HG03196 (cell line): ENCODE data around the gene IFI16.
"Not testable (repeated sequence)": the region's sequence is repeated elsewhere in the genome, so short reads cannot be mapped to it uniquely, and the experiment has no call there.

Source experiments
- ATAC-seq: cut with Tn5 transposase; IDR thresholded peaks from one replicate; pipeline ENCODE4 v1.9.1; 2021; ENCODE audit not compliant: unreplicated experiment

IFI16 gene

DNA sequence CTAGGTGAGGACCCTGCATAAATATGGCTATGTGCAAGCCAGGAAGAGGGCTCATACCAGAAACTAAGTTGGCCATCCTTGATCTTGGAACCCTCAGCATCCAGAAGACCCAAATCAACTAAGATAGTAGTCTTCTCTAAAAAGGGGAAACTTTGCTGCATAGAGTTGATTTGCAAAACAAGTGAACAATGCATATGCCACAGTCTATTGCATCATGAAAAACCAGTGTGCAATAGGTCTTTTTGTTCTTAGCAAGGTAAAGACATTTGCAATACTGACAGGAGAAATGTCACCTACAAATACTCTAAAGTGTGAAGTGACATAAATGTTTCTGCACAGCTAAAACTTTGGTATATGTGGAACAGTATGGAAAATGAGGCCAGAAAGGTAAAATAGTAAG is 2.0 kb upstream of the IFI16 start:
- no peak for ATAC-seq

DNA sequence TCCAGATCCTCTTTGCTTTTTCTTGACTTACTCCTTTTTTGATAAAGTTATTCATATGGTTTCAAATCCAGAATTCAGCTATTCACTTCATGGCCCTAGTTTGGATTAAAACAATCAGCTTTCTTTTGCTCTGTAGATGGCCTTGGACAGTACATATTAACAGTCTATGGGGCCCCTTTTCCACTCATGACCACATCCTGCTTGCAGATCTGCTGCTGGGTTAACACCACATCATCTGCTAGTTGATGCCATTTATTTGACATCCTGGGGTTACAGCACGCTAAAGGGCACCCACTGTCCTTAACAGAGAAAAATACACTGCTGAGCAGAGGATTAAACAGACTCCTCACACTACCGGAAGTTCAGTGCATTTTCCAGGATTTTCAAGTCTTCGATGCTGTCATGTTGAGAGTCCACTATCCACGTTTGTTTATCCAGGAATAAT is 941 bp upstream of the IFI16 start:
- ATAC-seq = peak; percentile 79

DNA sequence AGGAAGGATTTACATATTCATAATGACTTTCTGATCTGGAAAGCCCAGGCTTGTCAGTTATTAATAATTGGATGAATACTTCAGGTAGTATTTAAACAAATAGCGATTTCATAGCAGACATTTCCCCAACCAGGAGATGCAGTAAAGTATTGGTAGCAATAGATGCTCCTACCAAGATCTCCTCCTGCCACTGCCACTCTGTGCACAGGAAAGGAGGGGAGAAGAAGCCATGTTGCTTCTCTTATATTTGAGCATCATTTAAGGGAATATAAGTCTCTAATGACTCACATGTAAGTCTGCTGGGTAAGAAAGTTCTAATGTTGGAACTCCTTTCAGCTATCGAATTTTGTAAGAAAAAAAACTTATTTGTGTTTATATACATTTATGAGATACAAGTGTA is 420 bp upstream of the IFI16 start:
- ATAC-seq = no peak

DNA sequence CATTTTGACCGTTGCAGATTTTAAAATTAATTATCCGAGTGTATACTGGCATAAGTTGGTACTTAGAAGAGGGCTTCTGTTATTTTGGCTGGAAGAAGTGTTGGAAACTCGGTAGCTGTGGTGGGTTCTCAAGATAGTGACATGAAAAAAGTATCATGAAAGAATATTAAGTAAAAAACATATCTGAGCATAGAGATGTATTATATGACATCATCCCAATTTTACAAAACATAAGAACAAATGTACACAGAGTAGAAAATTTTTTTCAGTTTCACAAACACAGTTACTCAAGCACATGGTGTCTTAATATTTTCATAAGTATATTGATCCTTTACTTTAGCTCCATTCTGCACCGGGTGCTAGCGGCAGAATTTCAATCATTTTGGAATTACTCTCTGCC is 684 bp downstream of the IFI16 start:
- no peak for ATAC-seq

DNA sequence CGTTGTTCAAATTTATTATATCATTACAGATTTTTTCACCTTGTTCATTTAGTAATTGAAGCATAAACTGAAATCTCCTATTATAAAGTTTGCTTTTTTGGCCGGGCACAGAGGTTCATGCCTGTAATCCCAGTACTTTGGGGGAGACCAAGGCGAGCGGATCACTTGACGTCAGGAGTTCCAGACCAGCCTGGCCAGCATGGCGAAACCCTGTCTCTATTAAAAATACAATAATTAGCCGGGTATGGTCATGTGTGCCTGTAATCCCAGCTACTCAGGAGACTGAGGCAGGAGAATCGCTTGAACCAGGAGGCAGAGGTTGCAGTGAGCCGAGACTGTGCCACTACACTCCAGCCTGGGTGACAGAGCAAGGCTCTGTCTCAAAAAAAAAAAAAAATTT is 1.3 kb downstream of the IFI16 start:
- not testable (repeated sequence) for ATAC-seq

DNA sequence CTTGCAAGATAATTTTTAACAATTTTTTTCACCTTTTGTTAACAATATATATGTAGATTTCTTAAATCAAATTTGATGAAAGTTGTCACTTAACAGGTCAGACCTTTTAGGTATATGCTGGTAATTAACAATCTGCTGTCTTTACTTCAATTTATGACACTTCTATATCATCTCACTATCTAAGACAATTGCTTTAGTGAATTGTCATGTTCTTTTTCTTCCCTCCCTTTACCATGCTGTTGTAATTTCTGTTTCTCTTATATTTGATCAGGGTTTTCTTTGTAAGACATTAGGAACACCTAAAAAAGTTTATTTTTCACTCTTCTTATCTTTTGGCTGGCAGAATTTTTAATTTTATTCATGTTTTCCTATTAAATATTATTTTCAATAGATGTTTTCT is 2.0 kb downstream of the IFI16 start:
- no peak for ATAC-seq

DNA sequence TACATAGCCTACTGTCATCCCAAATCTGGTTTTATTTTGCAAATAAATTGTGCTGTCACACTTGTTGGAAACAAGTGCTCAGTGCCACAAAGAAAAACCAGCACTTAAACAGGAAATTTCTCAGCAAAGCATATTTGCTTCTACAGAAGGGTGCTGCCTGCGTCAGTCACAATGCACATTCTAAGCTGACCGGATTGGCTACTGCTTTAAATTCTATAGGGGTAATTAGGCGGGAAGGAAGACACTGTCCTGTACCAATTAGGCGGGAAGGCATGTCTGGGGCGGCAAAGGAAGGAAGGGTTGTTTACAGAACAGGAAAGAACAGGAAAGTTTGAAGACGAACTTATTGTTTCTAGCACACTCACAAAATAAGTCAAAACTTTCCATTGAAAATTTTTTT is 2.8 kb downstream of the IFI16 start:
- peak; percentile 30 for ATAC-seq

DNA sequence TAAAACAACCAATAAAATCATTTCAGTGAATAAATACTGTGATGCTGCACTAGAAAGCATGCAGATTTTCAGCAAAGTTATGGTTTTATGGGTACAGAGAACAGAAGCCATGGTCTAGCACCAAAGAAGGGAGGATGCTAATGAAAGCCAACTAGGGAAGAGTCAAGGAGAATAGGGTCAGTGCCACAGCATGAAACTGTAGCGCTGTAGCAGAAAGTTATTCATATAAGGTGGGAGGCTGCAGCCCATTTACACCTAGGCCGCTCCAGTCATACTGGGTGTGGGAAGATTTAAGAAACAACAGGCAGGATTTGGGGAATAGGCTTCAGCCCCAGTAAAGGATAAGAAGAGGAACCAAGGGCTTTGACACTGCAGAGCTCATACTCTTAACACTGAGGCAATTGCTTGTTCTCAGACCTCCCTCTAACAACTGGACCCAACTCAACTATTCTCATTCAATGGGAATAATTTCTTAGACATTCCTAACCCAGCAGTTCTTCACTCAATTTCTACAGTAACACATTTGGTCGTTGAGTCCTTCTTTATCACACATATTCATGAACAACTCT is 4.4 kb downstream of the IFI16 start:
- ATAC-seq = no peak

DNA sequence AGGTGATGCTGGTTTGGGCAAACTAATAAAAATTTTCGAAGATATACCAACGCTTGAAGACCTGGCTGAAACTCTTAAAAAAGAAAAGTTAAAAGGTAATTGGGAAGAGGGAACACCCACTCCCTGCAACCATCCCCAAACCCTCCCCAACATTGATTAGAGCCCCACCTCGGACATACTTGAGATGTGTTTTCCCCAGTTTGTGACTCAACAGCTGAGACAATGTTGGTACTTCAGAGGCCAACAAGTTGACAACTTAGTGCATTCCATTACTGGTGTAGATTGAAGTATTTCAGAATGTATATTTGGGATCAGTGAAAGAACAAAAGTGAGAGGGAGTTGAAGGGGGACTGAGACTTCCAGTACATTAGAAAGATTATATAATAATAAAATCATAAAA is 5.1 kb downstream of the IFI16 start:
- ATAC-seq = no peak

DNA sequence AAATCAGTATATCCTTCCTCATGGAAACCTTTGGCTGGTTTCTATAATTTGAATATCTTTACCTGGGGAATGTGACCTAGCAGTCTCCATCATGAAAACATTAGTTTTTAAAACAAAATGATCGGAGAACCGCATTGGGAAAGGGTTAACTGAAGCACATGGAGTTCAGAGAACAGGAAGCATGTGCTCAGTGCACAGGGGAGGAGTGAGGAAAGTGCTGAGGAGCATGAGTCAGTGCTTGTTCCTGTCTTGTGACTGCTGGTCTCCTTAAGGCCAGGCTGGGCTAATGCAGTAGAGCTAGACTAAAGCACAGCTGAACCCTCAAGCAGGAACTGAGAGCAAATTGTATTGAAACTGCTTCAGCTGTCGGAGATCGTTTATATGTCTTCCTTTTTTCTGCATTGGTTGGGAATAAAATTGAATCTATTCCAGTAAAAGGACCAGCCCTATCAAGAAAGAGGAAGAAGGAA is 5.8 kb downstream of the IFI16 start:
- ATAC-seq = peak; percentile 95

DNA sequence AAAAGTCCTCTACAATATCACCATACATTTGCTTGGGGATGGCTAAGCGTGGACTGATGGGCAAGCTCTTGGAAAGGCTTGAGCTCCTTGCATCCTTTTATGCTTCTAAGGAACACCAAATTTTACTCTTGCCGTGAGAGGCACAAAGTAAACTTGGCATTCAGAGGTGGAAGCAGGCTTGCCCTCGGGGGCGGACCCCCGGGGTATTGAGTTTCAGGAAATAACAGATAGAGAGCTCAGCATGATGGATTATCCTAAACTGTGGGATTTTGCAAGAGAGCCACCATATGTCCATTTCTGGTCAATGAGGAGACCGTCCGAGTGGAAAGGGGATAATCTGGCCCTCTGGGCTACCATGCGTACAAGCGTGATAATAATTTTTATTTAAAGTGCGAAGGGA is 14.0 kb downstream of the IFI16 start:
- ATAC-seq = no peak

DNA sequence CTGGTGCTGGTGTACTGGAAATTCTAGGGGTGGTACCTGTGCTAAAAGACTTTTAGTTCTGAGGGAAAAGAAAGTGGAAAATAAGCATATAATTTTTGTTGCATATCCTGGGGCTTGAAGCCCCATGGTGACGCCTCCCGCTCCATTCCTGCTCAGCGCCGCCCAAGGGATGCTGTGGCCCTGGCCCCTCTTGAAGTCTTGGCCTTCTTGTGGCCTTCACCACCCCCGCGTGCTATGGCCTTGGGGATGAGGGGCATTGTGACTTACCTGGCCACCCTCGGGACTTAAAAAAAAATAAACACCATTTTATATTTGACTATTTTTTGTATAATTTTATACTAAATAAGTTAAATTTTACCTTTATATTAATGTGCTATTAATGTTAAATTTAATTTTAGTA is 15.3 kb downstream of the IFI16 start:
- ATAC-seq = no peak

DNA sequence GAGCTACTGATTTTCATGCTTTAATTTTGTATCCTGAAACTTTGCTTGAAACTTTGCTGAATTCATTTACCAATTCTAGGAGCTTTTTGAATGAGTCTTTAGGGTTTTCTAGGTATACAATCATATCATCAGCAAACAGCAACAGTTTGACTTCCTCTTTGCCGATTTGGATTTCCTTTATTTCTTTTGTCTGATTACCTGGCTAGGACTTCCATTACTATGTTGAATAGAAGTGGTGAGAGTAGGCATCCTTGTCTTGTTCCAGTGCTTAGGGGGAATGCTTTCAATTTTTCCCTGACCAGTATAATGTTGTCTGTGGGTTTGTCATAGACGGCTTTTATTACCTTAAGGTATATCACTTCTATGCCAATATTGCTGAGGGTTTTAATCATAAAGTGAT is 17.1 kb downstream of the IFI16 start:
- not testable (repeated sequence) for ATAC-seq

DNA sequence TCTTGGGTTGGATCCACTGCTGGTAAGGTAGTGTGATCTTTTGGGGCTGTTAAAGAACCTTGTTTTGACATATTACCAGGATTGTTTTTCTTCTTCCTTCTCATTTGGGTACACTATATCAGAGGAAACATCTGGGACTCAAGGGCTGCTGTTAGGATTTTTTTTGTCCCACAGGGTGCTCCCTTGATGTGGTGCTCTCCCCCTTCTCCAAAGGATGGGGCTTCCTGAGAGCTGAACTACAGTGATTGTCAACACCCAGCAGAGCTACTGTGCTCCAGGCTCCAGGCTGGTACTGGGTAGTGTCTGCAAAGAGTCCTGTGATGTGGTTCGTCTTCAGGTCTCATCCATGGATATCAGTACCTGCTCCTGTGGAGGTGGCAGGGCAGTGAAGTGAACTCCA is 20.6 kb downstream of the IFI16 start:
- ATAC-seq = no peak

DNA sequence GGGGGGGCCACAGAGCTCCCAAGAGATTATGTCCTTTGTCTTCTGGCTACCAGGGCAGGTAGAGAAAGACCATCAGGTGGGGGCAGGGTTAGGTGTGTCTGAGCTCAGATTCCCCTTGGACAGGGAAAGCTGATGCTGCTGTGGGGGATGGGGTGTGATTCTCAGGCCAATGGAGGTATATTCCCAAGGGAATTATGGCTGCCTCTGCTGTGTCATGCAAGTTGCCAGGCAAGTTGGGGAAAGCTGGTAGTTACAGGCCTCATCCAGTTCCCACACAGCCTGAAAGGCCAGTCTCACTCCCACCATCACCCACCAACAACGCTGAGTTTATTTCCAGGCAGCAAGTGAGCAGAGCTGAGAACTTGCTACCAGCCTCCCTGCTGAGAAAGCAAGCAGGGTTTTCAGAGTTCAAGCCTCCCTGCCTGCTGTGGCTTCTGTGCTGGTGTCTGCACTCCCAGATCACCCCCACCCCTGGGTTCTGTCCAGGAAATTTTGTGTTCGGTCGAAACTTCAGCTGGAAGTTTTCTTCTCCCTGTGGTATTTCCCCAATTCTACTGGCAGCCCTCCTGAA is 21.3 kb downstream of the IFI16 start:
- no peak for ATAC-seq

DNA sequence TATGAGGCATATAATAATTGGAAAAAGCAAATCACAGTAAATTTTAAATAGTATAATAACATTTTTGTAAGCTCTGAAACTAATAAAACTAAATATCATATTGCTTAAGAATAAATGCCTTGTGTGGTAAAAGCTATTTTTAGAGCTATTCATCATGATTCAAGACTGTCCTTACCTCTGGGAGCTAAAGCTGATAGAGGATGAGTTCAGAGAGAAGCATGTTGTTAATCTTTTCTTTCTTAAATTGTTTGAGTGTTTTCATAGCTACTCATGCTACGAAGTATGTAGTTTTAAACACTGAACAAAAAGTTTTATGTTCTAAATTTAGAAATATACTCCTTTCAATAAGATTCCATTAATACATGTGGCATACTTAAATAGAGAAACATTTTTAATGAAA is 30.5 kb downstream of the IFI16 start:
- no peak for ATAC-seq

DNA sequence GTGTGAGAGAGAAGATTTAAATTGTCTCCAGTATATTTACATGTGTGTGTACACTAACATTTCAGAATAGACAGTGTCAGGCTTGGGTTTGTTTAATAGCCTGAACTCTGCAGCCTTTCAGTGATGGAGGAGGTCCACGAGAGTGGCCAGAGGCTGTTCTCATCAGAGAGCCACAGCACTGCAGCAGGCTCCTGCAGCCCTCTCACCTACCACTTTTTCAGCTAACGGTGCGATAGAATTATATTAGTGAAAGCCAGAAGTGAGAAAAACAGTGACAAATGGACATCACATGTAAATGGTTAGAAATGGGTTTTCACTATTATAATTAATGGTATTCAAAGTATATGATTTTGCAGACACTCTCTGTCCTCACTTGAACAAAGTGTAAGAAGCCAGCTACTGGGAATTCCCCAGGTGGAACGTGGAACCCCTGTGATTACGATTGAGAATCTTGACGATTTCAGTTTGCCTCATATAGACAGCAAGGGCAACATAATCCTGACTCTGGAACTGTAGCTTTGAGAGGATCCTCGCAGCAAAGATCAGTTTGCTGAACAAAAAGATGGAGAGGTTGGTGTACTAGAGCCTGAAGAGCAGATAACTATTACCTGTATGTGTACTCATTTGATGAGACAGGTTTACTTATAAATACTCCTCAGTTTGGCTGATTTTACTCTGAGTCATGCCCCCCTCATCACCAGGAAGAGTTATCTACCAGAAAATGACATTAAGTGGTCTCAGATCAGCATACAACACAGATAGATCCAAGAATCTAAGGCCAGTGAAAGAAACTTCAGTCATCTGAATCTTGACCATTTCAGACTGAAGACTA is 31.4 kb downstream of the IFI16 start:
- ATAC-seq = no peak

DNA sequence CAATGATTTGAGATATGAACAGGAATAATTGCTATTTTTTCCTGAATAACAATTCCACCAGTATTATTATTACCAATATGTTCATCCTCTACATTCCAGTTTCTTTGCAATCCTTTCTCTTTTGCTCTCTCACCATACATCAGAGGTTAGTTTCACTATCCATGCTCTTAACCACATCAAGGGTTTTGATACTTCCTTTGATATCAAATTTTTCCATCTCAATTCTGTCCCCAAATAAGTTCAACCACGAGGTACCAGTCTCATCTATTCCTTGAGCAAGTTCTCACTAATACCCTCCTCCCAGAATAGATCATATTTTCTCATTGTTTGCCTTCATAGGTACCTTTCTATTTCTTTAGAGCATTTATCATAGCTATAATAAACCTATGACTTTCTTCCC is 36.8 kb downstream of the IFI16 start:
- not testable (repeated sequence) for ATAC-seq

DNA sequence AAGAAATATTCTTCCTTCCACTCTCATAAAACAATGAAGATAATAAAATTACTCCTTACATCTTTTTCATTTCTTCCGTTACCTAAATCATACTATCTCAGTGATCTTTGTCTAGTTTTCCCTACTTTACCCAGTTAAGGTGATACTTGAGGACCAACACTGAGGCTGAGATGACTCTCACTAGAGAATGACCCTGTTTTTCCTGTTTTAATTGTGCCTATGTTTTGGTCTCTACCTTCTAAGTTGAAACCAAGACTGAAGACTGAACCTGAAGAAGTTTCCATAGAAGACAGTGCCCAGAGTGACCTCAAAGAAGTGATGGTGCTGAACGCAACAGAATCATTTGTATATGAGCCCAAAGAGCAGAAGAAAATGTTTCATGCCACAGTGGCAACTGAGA is 41.7 kb downstream of the IFI16 start:
- no peak for ATAC-seq

DNA sequence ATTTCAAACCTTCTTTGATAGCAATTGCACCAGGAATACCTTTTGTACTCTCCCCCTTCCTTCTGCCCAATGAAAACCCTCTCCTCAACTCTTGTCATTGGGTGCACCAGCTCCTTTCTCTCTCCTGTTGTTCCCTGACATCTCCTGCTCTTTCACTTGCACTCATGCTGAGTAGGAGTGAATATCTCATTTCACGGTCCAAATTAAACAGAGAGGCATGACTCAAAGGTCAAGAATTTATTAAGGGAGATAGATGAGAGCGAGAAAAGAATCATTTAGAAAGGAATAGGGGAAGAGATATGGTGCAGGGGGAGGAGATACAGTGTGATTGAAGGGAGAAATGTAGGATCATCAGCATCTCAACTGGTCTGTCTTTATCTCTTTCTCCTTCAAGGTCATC is 44.7 kb downstream of the IFI16 start:
- no peak for ATAC-seq

DNA sequence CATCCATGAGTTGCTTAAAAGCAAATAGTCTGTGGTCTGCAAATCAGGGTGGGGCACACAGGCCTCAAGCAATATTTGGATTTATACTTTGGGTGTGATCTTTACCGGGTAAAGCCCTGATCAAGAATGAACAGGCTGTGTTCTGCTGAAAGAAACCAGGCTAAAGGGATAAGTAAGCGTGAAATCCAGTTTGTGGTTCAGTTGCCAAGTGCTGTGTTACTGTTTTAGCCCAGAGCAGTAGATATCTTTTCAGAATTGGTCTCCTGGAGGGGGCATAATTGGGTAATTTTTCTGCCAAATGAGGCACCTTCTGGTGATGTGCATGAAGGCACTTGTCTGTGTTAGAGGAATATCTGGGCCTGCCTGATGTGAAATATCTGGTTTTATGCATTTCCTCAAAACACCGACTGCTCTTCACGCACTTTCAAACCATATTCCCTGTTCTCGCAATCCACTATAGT is 45.5 kb downstream of the IFI16 start:
- ATAC-seq = no peak

DNA sequence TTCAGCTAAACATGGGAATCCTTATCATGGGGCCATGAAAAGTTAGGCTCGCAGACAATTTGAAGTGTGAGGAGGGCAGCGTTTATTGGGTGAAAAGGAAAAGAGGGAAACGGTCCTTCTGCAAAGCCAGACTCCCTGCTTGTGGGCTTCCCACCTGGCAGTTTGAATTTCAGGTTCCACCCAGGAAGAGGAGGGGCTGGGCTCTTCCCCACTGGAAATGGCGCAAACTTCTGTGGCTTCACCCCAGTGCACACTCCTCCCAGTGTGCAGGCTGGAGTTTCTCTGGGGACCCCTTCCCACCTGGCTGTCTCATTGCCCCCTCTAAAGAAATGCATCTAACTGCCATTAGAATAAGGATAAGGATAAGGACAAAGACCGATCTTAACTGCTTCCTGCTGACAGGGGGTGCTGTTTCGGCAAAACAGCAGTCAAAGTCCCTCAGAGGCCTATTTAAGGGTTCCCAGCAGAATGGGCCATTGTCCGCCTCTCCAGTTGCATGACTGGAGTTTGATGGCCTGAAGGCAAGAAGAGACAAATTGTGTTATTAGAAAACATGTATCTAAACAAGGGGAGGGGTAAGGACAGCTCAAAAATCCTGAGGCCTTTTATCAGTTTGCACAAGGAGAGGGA is 46.5 kb downstream of the IFI16 start:
- ATAC-seq = no peak
